Measurements from ENCODE around the gene FIBCD1.

- no peak for TF ChIP-seq BRF1 (IDR thresholded peaks at IDR 0.05; ENCODE audit: borderline replicate concordance, extremely low read depth, insufficient read length)
- TF ChIP-seq SAFB2 (IDR thresholded peaks at IDR 0.05; ENCODE audit: borderline replicate concordance, low read depth, low read length, severe bottlenecking) = no peak
- TF ChIP-seq MXI1 (IDR thresholded peaks at IDR 0.05; ENCODE audit: low read depth, low read length) = no peak
Observed at GRCh38 chr9:130922893-130923610, 16.0 kb downstream of the FIBCD1 start.

Data from K562 (cell line).